Mesothelial cell of epicardium (in vitro differentiated cells): ENCODE measurements around the gene ABR. TPM values are rescaled to one million over a fixed set of nuclear protein-coding genes. Genes with fewer than 3 reads are reported as not detected.
"Not testable (repeated sequence)": the region's sequence is repeated elsewhere in the genome, so short reads cannot be mapped to it uniquely, and the experiment has no call there.

Experiments used
- DNase-seq, 2 experiments: peaks; one replicate each; pipeline ENCODE4 v3.0.0; 2021; ENCODE audit warnings: low spot score in 2 of 2; ENCODE audit not compliant: unreplicated experiment in 2 of 2
- H3K27ac Mint-ChIP-seq: 2 replicates; pipeline ENCODE4 v1.8.0; 2021; ENCODE audit warnings: mixed read lengths
- H3K27me3 Mint-ChIP-seq: 2 replicates; pipeline ENCODE4 v1.8.0; 2021; ENCODE audit warnings: low read depth, mixed read lengths
- H3K36me3 Mint-ChIP-seq: 2 replicates; pipeline ENCODE4 v1.8.0; 2021; ENCODE audit warnings: mixed read lengths
- H3K4me1 Mint-ChIP-seq: 2 replicates; pipeline ENCODE4 v1.8.0; 2021; ENCODE audit warnings: mixed read lengths
- H3K4me3 Mint-ChIP-seq: 2 replicates; pipeline ENCODE4 v1.8.0; 2021; ENCODE audit warnings: mild to moderate bottlenecking, moderate library complexity, mixed read lengths
- H3K9me3 Mint-ChIP-seq: 2 replicates; pipeline ENCODE4 v1.8.0; 2021; ENCODE audit warnings: mixed read lengths
- total RNA-seq: library from RNA; stranded (reverse); gene quantifications from 3 replicates; pipeline ENCODE4 v1.2.1, GENCODE V29; 2021
- TF ChIP-seq, protein P1 (sequence below): fragments of 200-600 bp; sonication (generic); IDR thresholded peaks from one replicate; pipeline ENCODE4 v1.5.0; 2021; ENCODE audit warnings: antibody characterized with exemption; ENCODE audit not compliant: unreplicated experiment

ABR gene
- total RNA-seq, 1 donor from 2014 or later = 70.1 TPM

DNA sequence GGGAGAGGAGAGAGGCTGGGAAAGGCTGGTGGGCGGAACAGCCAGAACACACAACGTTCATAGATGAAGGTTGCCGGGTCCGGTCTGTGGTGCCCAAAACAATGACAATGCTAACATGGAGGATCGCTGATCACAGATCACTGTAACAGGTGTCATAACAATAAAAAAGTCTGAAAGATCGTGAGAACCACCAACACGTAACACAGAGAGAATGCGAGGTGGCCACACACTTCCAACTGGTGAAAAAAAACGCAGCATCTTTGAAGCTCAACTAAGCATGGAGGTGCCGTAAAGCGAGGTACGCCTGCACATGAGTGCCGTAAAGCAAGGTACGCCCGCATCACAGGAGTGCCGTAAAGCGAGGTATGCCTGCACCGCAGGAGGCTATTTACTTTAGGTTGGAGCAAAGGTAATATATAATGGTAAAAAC lies 42.3 kb downstream of the ABR start:
- TF ChIP-seq, protein P1, sequence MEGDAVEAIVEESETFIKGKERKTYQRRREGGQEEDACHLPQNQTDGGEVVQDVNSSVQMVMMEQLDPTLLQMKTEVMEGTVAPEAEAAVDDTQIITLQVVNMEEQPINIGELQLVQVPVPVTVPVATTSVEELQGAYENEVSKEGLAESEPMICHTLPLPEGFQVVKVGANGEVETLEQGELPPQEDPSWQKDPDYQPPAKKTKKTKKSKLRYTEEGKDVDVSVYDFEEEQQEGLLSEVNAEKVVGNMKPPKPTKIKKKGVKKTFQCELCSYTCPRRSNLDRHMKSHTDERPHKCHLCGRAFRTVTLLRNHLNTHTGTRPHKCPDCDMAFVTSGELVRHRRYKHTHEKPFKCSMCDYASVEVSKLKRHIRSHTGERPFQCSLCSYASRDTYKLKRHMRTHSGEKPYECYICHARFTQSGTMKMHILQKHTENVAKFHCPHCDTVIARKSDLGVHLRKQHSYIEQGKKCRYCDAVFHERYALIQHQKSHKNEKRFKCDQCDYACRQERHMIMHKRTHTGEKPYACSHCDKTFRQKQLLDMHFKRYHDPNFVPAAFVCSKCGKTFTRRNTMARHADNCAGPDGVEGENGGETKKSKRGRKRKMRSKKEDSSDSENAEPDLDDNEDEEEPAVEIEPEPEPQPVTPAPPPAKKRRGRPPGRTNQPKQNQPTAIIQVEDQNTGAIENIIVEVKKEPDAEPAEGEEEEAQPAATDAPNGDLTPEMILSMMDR = no peak
- Mint-ChIP-seq H3K9me3 (no peaks in the 10 kb centered on the region), H3K36me3 (no peaks in the 10 kb centered on the region), H3K4me3 (no peak overlapping the region), H3K27ac (no peak overlapping the region), H3K4me1 (peaks cover 12% of the 10 kb centered on the region), H3K27me3 (no peaks in the 10 kb centered on the region)
- no peak for DNase-seq

DNA sequence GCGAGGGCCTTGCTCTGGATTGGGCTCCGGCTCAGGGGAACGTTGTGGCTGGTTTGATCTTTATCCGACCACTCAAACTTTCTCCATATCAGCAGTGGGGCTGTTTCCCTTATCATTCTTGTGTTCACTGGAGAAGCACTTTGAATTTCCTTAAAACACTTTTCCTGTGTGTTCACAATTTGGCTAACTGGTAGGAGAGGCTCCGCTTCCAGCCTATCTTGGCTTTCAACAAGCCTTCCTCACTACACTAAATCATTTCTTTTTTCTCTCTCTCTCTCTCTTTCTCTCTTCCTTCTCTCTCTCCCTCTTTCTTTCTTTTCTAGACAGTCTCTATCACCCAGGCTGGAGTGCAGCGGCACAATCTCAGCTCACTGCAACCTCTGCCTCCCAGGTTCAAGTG lies 43.0 kb downstream of the ABR start:
- Mint-ChIP-seq H3K36me3 (no peaks in the 10 kb centered on the region), H3K4me1 (peaks cover 11% of the 10 kb centered on the region), H3K27ac (peak overlapping the region; percentile 33), H3K27me3 (peaks cover 2% of the 10 kb centered on the region), H3K4me3 (no peak overlapping the region), H3K9me3 (no peaks in the 10 kb centered on the region)
- TF ChIP-seq, protein P1 = no peak
- DNase-seq = no peak

DNA sequence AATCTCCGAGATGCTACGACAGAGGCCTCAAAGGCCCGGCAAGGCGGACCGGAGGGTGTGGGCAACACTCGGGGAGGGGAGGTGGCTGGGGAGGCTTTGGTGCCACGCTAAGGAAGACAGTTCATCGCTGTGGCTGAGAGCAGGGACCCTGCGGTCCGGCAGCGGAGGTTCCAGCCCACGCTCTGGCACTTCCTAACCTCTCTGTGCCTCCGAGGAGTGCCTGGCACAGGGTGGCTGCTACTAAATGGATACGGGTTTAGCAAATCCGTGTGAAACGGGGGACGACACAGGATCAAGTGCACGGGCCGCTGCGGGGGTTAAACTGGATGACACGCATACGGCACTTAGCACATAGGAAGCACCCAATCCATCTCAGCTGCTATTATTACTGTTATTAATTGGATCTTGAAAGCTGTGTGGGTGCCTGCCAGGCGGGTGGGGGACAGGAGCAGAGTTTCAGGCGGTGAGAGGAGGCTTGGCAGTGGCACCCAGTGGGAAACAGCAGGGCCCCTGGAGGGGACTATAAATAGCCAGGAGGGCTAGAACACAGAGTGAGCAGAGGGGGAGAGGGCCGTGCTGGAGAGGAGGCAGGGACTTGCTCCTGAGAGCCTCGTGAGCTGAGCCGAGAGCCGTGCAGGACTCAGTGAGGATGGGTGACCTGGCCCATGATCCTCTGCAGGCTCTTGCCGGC lies 45.0 kb downstream of the ABR start:
- Mint-ChIP-seq H3K27me3 (peaks cover 2% of the 10 kb centered on the region), H3K27ac (no peak overlapping the region), H3K4me1 (peaks cover 11% of the 10 kb centered on the region), H3K36me3 (peaks cover 4% of the 10 kb centered on the region), H3K9me3 (no peaks in the 10 kb centered on the region), H3K4me3 (no peak overlapping the region)
- TF ChIP-seq, protein P1 = no peak
- no peak for DNase-seq

DNA sequence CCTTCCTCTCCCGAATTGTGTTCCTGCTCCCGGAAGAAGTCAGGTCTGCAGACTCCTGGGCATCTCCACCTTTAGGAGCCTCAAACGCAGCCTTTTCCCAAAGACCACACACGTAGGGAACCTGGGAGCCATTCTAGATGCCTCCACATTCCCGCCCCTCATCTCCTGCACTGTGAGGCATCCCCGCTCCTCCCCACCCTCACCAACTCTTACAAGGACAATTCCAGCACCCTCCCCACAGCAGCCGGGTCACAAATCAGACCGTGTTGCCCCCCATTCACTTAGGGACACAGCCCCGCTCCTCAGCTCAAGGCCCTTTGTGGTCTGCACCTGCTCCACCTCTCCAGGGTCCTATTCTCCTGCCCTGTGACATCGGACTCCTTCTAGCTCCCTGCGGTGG lies 49.6 kb downstream of the ABR start:
- peaks cover 2% of the 10 kb centered on the region for H3K27me3 Mint-ChIP-seq
- no peak for DNase-seq

DNA sequence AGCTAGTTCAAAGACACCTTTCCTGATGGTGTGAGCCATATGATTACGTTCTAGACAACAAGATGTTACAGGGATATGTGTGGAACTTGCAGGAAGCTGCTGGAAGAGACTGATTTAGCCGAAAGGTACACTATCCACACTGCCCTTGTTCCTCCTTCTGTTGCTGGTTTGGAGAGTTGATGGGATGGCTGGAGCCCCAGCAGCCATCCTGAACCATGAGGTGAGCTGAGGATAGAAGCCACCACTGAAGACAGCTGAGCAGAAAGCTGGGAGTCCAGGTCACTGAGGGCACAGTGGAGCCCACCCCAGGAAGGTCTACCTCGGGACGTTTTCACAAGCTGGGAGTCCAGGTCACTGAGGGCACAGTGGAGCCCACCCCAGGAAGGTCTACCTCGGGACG lies 51.3 kb downstream of the ABR start:
- H3K27me3 Mint-ChIP-seq, H3K27ac Mint-ChIP-seq, DNase-seq, H3K9me3 Mint-ChIP-seq, H3K4me3 Mint-ChIP-seq, H3K4me1 Mint-ChIP-seq: not testable (repeated sequence)
- peaks cover 11% of the 10 kb centered on the region for H3K36me3 Mint-ChIP-seq

More for the DNA sequence above, 49.6 kb downstream of the ABR start:
- Mint-ChIP-seq H3K36me3 (peaks cover 7% of the 10 kb centered on the region), H3K9me3 (peaks cover 3% of the 10 kb centered on the region), H3K27ac (no peak overlapping the region), H3K4me3 (no peak overlapping the region), H3K4me1 (peaks cover 2% of the 10 kb centered on the region)
- TF ChIP-seq, protein P1 = no peak

DNA sequence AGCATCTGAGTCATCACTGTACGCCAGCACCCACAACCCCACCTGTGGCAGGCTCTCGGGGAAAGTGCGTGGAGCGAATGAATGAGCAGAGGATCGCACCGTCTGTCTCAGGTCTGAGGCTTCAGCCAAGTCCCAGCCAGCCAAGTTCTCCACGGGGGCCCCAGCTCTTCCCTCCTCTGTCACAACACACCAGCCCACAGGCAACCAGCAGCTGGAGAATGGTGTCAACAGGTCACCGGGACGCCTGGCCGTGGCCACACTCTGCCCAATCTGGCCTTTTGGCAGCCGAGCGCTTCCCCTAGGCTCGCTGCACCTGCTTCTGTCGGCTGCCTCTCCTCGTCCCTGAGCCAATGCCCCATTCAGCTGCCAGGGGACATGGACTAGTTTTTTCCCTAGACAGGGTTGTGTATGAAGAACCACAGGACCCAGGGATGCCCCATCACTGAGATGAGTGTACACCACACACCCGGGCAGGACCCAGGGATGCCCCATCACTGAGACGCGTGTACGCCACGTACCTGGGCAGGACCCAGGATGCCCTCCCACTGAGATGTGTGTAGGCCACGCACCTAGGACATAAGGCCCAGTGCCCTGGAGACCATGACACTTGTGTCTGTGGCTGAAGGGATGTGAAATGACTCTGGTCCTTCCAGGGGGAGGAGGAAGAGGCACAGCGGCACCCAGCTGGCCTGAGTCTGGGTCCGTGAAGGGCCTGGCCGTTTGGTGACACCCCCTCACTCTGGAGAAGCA lies 52.8 kb downstream of the ABR start:
- TF ChIP-seq, protein P1 = no peak
- no peak overlapping the region for H3K4me3 Mint-ChIP-seq
- no peak for DNase-seq
- H3K27ac Mint-ChIP-seq = no peak overlapping the region
- H3K36me3 Mint-ChIP-seq = peaks cover 11% of the 10 kb centered on the region
- H3K4me1 Mint-ChIP-seq = no peaks in the 10 kb centered on the region
- peaks cover 3% of the 10 kb centered on the region for H3K9me3 Mint-ChIP-seq
- H3K27me3 Mint-ChIP-seq = peaks cover 1% of the 10 kb centered on the region
